HG03097 (cell line): ENCODE data around the gene H1-8.

Source experiments
- ATAC-seq: cut with Tn5 transposase; IDR thresholded peaks from one replicate; pipeline ENCODE4 v1.9.1; 2021; ENCODE audit not compliant: unreplicated experiment, low FRiP score

Gene H1-8

DNA sequence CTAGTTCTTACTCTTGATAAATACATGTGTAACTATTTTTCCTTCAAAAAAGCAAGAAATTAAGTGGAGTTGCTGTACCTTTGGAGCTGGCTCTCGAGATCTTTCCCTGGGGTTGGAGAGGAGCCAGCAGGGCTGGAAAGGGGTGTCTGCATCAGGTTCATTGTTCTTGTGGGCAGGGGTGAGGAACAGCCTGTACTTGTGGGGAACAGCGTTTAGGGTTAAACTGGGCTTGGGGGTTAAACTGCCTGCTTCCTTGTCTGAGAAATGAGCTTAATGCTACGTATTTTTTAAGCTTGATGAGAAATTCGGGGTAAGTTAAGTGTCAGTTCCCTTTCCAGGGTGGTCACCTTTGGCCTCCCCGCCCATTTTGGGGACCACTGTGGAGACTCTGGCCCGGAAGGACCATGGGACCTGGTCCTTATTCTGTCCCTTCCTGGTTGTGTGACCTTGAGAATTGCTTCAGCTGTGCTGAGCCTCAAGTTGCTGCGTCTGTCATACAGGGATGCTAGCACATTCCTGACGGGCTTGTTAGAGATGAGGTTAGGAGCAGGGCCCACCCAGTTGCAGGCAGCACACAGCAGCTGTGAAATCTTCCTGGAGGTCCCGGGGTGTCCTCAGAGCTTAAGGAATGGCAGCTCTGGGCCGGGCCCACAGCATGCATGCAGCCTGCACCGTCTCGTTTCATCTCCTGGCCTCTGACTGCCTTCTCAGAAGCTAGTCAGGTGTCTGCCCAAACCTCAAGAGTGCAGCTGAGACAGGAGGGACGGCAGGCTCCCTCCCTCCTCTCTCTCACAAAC lies 11.6 kb downstream of the H1-8 start:
- no peak for ATAC-seq

- no peak for ATAC-seq
These were observed 12.2 kb downstream of the H1-8 start for GRCh38 chr3:129555153-129555550.

DNA sequence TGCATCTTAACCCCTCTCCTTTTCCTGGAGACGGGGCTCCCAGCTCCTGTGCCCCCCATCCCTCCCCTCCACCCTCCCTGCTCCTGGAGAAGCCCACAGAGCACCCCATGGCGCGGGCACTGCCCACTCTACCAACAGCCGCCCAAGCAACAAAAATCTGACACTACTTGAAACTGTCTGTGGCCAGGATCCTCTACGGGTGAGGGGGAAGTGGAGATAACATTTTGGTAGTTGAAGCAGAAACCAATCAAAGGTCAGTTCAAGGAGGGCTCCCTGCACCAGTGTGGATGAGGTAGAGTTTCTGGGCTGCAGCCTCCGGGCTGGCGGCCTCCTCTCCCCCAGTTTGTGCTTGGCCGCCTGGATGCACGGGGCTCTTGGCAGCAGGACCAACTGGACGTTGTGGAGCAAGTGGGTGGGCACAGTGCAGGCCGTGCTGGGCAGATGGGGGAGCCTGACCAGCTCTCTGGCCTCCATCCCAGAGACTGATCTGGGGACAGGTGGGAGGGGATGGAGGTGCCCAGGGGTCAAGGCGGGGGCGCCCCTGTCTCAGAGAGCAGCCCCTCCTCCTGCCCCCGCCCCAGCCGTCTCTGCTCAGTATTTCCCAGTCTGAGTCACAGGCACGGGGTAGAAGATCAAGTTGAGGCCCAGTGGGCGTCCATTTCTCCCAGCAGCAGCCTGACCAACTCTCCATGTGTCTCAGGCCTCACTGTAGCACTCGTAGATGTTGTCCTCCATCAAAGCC lies 12.8 kb downstream of the H1-8 start:
- no peak for ATAC-seq

DNA sequence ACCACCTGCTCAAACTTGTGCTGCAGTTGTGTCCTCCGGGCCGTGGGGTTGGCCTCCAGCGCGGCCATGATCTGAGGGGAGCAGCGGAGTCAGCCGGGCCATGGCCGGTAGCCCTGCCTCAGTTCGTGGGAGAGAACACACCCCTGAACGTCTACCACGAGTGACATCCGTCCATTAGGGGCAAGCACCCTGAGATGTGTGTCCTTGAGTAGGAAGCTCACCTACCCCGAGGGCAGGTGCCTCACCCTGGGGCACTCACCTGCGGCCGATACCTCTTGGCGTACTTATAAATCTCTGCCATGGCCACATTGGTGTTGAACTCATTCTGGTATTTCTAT lies 13.4 kb downstream of the H1-8 start:
- ATAC-seq = no peak

- ATAC-seq = no peak
These were observed 14.0 kb downstream of the H1-8 start for GRCh38 chr3:129556890-129557547.

DNA sequence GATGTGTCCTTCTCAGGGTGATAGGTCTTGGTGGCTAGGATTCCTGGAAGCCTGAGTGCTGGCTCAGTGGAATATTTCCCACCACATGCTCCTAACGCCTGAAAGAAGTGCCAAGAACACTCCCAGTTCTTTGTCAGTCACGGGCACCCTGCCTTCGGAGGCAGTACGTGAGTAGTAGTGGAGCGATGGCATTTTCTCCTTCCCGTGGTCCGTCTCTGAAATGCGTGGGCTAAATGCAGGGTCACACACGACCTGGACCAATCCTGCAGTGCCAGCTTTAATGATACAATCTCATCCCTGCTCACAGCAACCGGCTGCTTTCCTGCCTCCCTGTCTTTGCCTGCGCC lies 14.5 kb downstream of the H1-8 start:
- no peak for ATAC-seq

DNA sequence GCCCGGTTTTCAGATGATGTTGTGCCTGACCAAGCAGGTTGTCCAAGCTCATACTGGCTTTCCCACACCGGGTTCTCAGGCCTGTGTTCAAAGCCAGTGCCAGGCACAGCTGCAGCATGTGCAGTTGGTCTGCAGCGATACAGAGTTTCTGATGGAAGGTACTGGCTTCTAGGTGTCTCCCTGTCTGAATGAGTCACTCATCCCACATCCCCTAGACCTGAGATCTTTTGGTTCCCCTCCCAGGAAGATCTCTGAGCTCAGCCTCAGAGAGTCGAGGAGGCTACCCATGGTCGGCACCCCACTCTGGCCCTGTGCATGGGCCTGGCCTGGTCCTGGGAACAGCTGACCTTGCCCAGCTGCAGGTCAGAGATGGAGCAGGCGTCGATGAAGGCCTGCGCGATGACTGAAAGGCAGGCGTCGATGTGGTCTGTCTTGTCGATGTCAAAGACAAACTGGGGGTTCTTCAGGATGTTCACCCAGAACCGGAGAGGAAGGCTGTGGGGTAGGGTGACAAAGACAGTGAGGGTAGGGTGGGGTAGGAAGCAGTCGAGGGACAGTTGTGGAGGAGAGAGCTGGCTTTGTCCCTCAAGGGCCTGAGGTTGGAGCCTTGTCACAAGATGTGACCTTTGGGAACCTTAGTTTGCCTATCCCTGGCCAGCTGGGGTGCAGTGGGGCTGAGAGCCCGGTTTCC lies 15.3 kb downstream of the H1-8 start:
- no peak for ATAC-seq

- no peak for ATAC-seq
These were observed 16.0 kb downstream of the H1-8 start for GRCh38 chr3:129558772-129559564.

DNA sequence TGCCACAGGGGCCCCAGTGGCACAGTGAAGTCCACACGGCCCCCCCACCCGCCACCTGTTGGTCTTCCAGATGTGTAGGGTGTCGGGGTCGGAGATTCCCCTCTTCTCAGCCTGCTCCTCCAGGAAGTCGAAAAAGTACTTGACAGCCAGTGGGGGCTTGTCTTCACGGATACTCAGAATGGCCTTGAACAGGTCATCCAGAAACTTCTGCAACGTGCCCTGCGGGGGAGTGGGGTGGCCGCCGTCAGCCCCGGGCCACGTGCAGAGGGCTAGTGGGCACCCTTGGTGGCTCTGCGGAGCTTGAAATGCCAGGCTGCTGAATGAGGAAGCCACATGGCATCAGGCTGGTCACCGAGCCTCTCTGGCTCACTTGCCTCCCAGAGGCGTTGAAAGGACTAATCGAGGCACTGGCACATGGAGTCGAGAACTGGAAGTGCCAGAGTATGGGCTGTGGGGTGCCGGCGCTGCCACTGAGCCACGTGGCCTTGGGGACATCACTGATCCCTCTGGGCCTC lies 16.6 kb downstream of the H1-8 start:
- ATAC-seq = no peak

- no peak for ATAC-seq
These were observed 17.4 kb downstream of the H1-8 start for GRCh38 chr3:129560269-129560787.

DNA sequence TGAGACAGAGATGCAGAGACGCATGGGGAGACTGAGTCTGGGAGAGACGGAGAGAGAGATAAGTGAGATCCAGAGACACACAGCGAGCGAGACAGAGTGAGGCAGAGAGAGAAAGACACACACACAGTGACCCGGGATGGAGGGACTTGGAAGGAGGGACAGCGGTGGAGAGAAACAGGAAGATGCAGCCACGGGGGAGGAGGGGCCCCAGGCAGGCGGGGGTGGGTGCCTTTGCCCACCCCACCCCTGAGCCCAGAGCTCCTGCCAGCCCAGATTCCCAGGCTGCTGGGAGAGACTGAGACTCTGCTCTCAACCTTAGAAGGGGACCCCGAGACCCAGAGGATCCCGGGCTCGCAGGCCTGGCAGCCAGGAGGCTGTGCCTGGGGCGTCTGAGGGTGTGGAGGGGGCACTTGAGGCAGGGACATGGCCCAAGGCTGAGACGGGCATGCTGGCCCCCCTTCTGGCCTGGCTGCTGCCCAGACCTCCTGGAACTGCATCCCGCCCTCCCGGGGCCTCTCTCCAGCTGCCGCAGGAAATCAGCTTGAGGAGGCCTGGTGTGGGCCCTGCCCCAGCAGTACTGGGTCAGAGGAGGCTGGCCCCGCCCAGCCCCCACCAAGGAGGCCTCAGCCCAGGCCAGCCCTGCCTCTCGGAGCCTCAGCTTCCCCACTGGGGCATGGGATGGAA lies 18.1 kb downstream of the H1-8 start:
- ATAC-seq = no peak

- no peak for ATAC-seq
These were observed 18.8 kb downstream of the H1-8 start for GRCh38 chr3:129561619-129562248.

DNA sequence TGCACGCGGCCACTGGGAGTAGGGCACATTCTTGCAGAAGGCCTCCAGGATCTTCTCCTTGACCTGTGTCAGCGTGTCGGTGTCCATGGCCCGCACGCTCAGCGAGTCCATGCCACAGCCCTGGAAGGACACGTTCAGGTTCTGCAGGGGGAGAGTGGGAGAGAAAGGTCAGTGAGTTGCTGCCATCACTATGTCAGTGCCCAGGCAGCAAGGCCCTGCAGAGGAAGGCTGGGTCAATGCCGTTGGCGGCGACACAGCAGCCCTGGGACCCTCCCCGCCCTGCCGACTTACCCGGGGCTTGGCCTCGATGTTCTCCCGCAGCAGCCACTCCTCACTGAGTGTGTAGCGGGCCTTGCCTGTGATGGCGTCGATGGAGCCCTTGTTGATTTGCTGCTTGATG lies 19.8 kb downstream of the H1-8 start:
- no peak for ATAC-seq

DNA sequence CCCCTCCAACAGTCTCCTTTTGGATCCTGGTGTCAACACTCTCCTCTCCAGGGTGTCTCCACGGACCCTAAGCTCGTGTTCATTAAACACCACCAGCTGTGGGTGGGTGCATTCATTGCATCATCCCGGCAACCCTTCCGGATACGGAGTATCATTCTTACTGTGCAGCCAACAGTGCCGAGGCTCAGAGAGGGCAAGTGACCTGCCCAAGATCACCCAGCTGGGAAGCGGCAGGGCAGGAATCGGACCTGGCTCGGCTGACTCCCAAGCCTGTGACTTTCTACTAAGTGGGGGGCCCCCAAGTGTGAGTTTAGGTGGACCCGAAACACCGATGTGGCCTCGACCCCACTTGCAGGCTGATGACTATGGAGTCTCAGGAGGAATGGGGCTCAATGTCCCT lies 20.4 kb downstream of the H1-8 start:
- no peak for ATAC-seq

DNA sequence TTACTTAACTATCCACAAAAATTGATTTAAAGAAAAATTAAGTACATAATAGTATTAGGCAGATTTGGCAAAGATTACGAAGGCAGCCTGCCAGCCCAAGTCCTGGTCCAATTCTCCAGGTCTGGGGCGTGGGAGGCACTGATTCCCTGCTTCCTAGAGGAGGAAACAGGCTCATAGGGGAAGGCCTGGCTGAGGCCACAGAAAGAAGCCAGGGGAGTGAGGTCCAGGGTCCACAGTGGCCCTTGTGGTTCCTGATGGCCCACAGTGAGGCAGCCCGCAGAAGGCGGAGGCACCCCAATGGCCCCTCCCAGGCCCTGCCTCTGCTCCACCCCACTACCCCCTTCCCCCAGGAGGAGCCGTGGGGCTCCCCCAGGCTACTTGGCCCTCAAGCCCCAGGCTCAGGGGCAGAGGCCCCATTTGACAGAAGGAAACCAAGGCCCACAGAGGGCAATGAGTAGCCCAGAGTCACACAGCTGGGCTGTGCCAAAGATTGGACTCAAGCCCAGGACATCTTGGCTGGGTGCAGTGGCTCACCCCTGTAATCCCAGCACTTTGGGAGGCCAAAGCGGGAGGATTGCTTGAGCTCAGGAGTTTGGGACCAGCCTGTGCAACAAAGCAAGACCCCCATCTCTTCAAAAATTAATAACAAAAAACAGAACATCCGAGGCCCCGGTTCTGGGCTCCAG lies 21.0 kb downstream of the H1-8 start:
- ATAC-seq = no peak

- ATAC-seq = no peak
These were observed 22.1 kb downstream of the H1-8 start for GRCh38 chr3:129564981-129565644.

GRCh38 chr3:129565902-129566301 lies 22.9 kb downstream of the H1-8 start:
- no peak for ATAC-seq

DNA sequence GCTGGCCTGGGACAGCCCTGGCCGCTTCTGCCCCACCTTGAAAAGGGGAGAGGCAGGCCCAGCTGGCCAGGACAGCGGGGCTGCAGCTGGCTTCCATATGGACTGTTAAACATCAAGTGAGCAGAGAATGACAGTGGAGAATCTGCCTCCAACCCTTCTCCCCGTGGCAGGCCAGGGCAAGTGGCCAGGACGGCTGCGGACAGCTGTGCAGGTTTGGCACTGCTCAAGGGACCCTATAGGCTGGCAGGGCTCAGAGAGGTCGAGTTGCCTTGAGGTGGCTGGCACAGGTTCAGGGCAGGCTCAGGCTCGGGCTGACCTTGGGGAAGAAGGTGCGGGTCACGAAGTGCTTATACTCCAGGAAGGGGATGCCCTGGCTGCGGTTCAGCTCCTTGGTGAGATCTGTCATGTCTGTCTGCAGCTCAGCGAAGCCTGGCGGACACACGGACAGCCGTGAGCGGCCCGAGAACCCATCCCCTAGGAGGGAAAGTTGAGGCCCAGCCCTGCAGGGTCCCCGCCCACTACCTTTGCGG lies 24.3 kb downstream of the H1-8 start:
- no peak for ATAC-seq
